Gastroesophageal sphincter (tissue), 4 donors: ENCODE results near the gene BPGM. TPM values are rescaled to one million over a fixed set of nuclear protein-coding genes. Genes with fewer than 3 reads are reported as not detected.
A peak's percentile ranks its signal among the peaks of the same experiment; 100 is the strongest.

Source experiments
- ATAC-seq: fragments of 150-250 bp; one replicate; pipeline ENCODE4 v1.9.1; 2016; ENCODE audit warnings: mild to moderate bottlenecking, moderate library complexity
- H3K27ac ChIP-seq, 4 donors: fragments of 200-600 bp; sonication (generic) in 3 of 4; 1 replicate in 3 of 4; 2 replicates in 1 of 4; pipeline ENCODE4 v1.5.1; 2016 to 2019
- H3K27me3 ChIP-seq: fragments of 200-600 bp; sonication (generic); one replicate; pipeline ENCODE4 v1.5.1; 2019
- H3K36me3 ChIP-seq, 2 donors: fragments of 200-600 bp; sonication (generic); one replicate each; pipeline ENCODE4 v1.5.1; 2019; ENCODE audit warnings: control low read depth in 1 of 2
- H3K4me1 ChIP-seq, 3 donors: fragments of 200-600 bp; sonication (generic); 1 replicate in 2 of 3; 2 replicates in 1 of 3; pipeline ENCODE4 v1.5.1; 2016 to 2019; ENCODE audit warnings: control low read depth in 2 of 3
- H3K4me3 ChIP-seq, 2 donors: fragments of 200-600 bp; sonication (generic); one replicate each; pipeline ENCODE4 v1.5.1; 2019; ENCODE audit warnings: mild to moderate bottlenecking in 1 of 2, moderate library complexity in 1 of 2
- H3K9me3 ChIP-seq, 3 donors: fragments of 200-600 bp; sonication (generic); one replicate each; pipeline ENCODE4 v1.5.1; 2017 to 2019; ENCODE audit warnings: control low read depth in 2 of 3
- CTCF ChIP-seq, 4 experiments: fragments of 200-600 bp in 2 of 4; fragments of 450-650 bp in 2 of 4; sonication (generic) in 1 of 4; IDR thresholded peaks; one replicate each; pipeline ENCODE4 v1.5.1; 2017 to 2019; ENCODE audit warnings: antibody characterized with exemption in 4 of 4, mild to moderate bottlenecking in 2 of 4, moderate library complexity in 2 of 4
- EP300 ChIP-seq: sonication (generic); formaldehyde crosslinking; IDR thresholded peaks from one replicate; pipeline ENCODE4 v1.6.1; 2017; ENCODE audit warnings: antibody characterized with exemption, mild to moderate bottlenecking
- POLR2A ChIP-seq, 2 donors: fragments of 450-650 bp; IDR thresholded peaks; one replicate each; pipeline ENCODE4 v1.6.1; 2017; ENCODE audit warnings: antibody characterized with exemption in 2 of 2, mild to moderate bottlenecking in 2 of 2, moderate library complexity in 1 of 2
- POLR2AphosphoS5 ChIP-seq: sonication (generic); formaldehyde crosslinking; IDR thresholded peaks from one replicate; pipeline ENCODE4 v1.6.1; 2017; ENCODE audit warnings: antibody characterized with exemption
- WGBS, 2 donors: methylation state at CpG; one replicate each; pipeline ENCODE4 v1.1.5; 2018; ENCODE audit warnings: low coverage in 1 of 2; 5-methylcytosine and 5-hydroxymethylcytosine counted together
- total RNA-seq, 4 donors: library from RNA; depleted of rRNA; stranded (reverse); fragments of >200 nt; gene quantifications; one replicate each; pipeline ENCODE4 v1.1.0, GENCODE V29; 2016

Gene BPGM
- total RNA-seq, 4 donors from 2014 or later: 16.0 to 35.6 (median 29.6) TPM

GRCh38 chr7:134630893-134631292 is 15.8 kb upstream of the BPGM start:
- Histone ChIP-seq H3K27ac (no peak overlapping the region), H3K27me3 (peaks cover 10% of the 10 kb centered on the region), H3K4me1 (no peaks in the 10 kb centered on the region), H3K9me3 (no peaks in the 10 kb centered on the region), H3K36me3 (no peaks in the 10 kb centered on the region), H3K4me3 (no peak overlapping the region)
- ATAC-seq: no peak
- TF ChIP-seq EP300 (no peak), POLR2A (IDR thresholded peaks at IDR 0.05) (no peak), CTCF (IDR thresholded peaks at IDR 0.05) (no peak), POLR2AphosphoS5 (no peak)

- no peak for TF ChIP-seq CTCF (IDR thresholded peaks at IDR 0.05)
- no peak for TF ChIP-seq EP300
- no peak for TF ChIP-seq POLR2AphosphoS5
- TF ChIP-seq POLR2A (IDR thresholded peaks at IDR 0.05): no peak
- Histone ChIP-seq H3K27ac (no peak overlapping the region), H3K4me1 (no peaks in the 10 kb centered on the region), H3K4me3 (no peak overlapping the region), H3K36me3 (no peaks in the 10 kb centered on the region), H3K9me3 (no peaks in the 10 kb centered on the region), H3K27me3 (no peaks in the 10 kb centered on the region)
- no peak for ATAC-seq
These were observed 14.6 kb upstream of the BPGM start for GRCh38 chr7:134632052-134632451.

- Histone ChIP-seq H3K9me3 (no peaks in the 10 kb centered on the region), H3K4me1 (no peaks in the 10 kb centered on the region), H3K36me3 (no peaks in the 10 kb centered on the region), H3K27me3 (no peaks in the 10 kb centered on the region), H3K4me3 (no peak overlapping the region), H3K27ac (no peak overlapping the region)
- TF ChIP-seq POLR2A (IDR thresholded peaks at IDR 0.05) (no peak), CTCF (IDR thresholded peaks at IDR 0.05) (peak in 3 of 4 experiments; percentile 28 to 46 (median 31)), EP300 (no peak)
- no peak for ATAC-seq
- 31 to 40% methylated on average over 4 to 5 of the region's 5 CpGs for WGBS, 2 donors
These were observed 13.6 kb upstream of the BPGM start for GRCh38 chr7:134632937-134633540.

GRCh38 chr7:134636008-134636449 is 10.6 kb upstream of the BPGM start:
- ATAC-seq: no peak
- Histone ChIP-seq H3K27ac (no peak overlapping the region), H3K4me1 (no peaks in the 10 kb centered on the region), H3K4me3 (no peak overlapping the region), H3K36me3 (no peaks in the 10 kb centered on the region), H3K9me3 (no peaks in the 10 kb centered on the region), H3K27me3 (no peaks in the 10 kb centered on the region)
- TF ChIP-seq POLR2AphosphoS5 (no peak), EP300 (no peak), CTCF (IDR thresholded peaks at IDR 0.05) (no peak), POLR2A (IDR thresholded peaks at IDR 0.05) (no peak)
- 42 to 67% methylated on average over 2 of the region's 2 CpGs for whole genome bisulfite sequencing, 2 donors

- 75 to 100% methylated on average over 1 to 2 of the region's 4 CpGs for WGBS, 2 donors
These were observed 9.2 kb upstream of the BPGM start for GRCh38 chr7:134637441-134637840.

More at GRCh38 chr7:134637441-134637840, 9.2 kb upstream of the BPGM start:
- no peaks in the 10 kb centered on the region for H3K27me3 ChIP-seq
- H3K4me1 ChIP-seq: no peaks in the 10 kb centered on the region
- H3K36me3 ChIP-seq: no peaks in the 10 kb centered on the region
- no peaks in the 10 kb centered on the region for H3K9me3 ChIP-seq
- ATAC-seq: no peak
- no peak overlapping the region for H3K27ac ChIP-seq
- H3K4me3 ChIP-seq: no peak overlapping the region
- TF ChIP-seq POLR2AphosphoS5: no peak
- TF ChIP-seq POLR2A (IDR thresholded peaks at IDR 0.05): no peak
- TF ChIP-seq CTCF (IDR thresholded peaks at IDR 0.05): no peak
- TF ChIP-seq EP300: no peak
